HCT116 (cell line): ENCODE results near the gene FHIT. TPM values are rescaled to one million over a fixed set of nuclear protein-coding genes. Genes with fewer than 3 reads are reported as not detected.

ENCODE experiments used
- ATAC-seq: fragments of 200-7000 bp; cut with Tn5 transposase; 2 replicates; pipeline ENCODE4 v1.9.1; 2020; ENCODE audit warnings: mild to moderate bottlenecking, moderate library complexity
- BruUV-seq: library from RNA; stranded (reverse); fragments of 400-500 nt; replicated peaks from 2 replicates; lab custom pipeline; 2021; lab: Mats Ljungman, UMichigan
- CTCF ChIA-PET: fragments of 300-600 bp; sonication (Branson Sonifier 250); formaldehyde crosslinking; loops from one replicate; lab custom pipeline; 2021; ENCODE audit warnings: antibody characterized with exemption; lab: Charles Lee
- POLR2A ChIA-PET: fragments of 300-600, 350-600 bp; sonication (Branson Sonifier 250); formaldehyde crosslinking; loops from one replicate; lab custom pipeline; 2021; ENCODE audit warnings: antibody characterized with exemption; lab: Charles Lee
- RAD21 ChIA-PET, 2 experiments: fragments of 300-600 bp; sonication (Branson Sonifier 250); formaldehyde crosslinking; loops; one replicate each; lab custom pipeline; 2023; ENCODE audit warnings: low total read pairs in 2 of 2; ENCODE audit not compliant: uncharacterized antibody in 2 of 2, unreplicated experiment in 2 of 2, low non-redundant PET in 1 of 2; lab: Charles Lee
- DNase-seq: peaks from one replicate; pipeline ENCODE4 v3.0.0-alpha.2; 2010; ENCODE audit warnings: low read depth, low spot score
- H2AFZ ChIP-seq: fragments of 200-600 bp; shearing (Covaris generic), sonication (generic); 2 replicates; pipeline ENCODE4 v1.6.1; 2017; ENCODE audit warnings: low read depth, mixed run types, mixed read lengths, antibody characterized with exemption, low read length; ENCODE audit not compliant: poor library complexity, severe bottlenecking
- H3K27ac ChIP-seq: 2 replicates; pipeline ENCODE4 v1.5.1; 2012; ENCODE audit warnings: low read depth, low read length
- H3K27me3 ChIP-seq: fragments of 200-600 bp; sonication (generic); 2 replicates; pipeline ENCODE4 v1.6.1; 2016; ENCODE audit warnings: mixed run types, low read length, mixed read lengths; ENCODE audit not compliant: insufficient read depth
- H3K36me3 ChIP-seq, 2 experiments: fragments of 200-500 bp in 1 of 2; fragments of 200-600 bp in 1 of 2; sonication (Bioruptor generic) in 1 of 2; sonication (generic) in 1 of 2; 2 replicates each; pipeline versions ENCODE4 v1.5.1 to v1.6.1; 2014 to 2016; ENCODE audit warnings: low read length in 2 of 2, inconsistent platforms in 1 of 2, mixed read lengths in 1 of 2, mixed run types in 1 of 2; ENCODE audit not compliant: insufficient read depth in 2 of 2, control insufficient read depth in 1 of 2
- H3K4me1 ChIP-seq, 2 experiments: fragments of 200-600 bp in 1 of 2; sonication (generic) in 1 of 2; 2 replicates each; pipeline versions ENCODE4 v1.5.1 to v1.6.1; 2012 to 2017; ENCODE audit warnings: low read length in 2 of 2, inconsistent platforms in 1 of 2, mild to moderate bottlenecking in 1 of 2, mixed read lengths in 1 of 2, mixed run types in 1 of 2, moderate library complexity in 1 of 2; ENCODE audit not compliant: insufficient read depth in 2 of 2, control insufficient read depth in 1 of 2
- H3K4me2 ChIP-seq: fragments of 200-600 bp; sonication (generic); 2 replicates; pipeline ENCODE4 v1.6.1; 2017; ENCODE audit warnings: mixed run types, low read length, mixed read lengths
- H3K4me3 ChIP-seq, 2 experiments: fragments of 200-600 bp in 1 of 2; sonication (generic) in 1 of 2; replicated peaks in 1 of 2; 2 replicates each; pipeline ENCODE4 v1.5.1; 2011 to 2016; ENCODE audit warnings: low read length in 2 of 2, control low read depth in 1 of 2, low read depth in 1 of 2, mild to moderate bottlenecking in 1 of 2, mixed read lengths in 1 of 2, mixed run types in 1 of 2
- H3K79me2 ChIP-seq: fragments of 200-600 bp; sonication (generic); 2 replicates; pipeline ENCODE4 v1.6.1; 2017; ENCODE audit warnings: mild to moderate bottlenecking, mixed run types, low read length, moderate library complexity, mixed read lengths; ENCODE audit not compliant: insufficient read depth
- H3K9ac ChIP-seq: fragments of 200-600 bp; sonication (generic); 2 replicates; pipeline ENCODE4 v1.6.1; 2016; ENCODE audit warnings: low read length, mixed read lengths
- H3K9me2 ChIP-seq: fragments of 200-600 bp; sonication (generic), shearing (Covaris generic); 2 replicates; pipeline ENCODE4 v1.6.1; 2017; ENCODE audit warnings: mixed run types, mild to moderate bottlenecking, moderate library complexity; ENCODE audit not compliant: insufficient read depth
- H3K9me3 ChIP-seq, 2 experiments: fragments of 200-500 bp in 1 of 2; fragments of 200-600 bp in 1 of 2; sonication (Bioruptor generic) in 1 of 2; sonication (generic) in 1 of 2; 2 replicates each; pipeline ENCODE4 v1.6.1; 2014 to 2017; ENCODE audit warnings: low read length in 2 of 2, mixed read lengths in 2 of 2, inconsistent platforms in 1 of 2, low read depth in 1 of 2, mild to moderate bottlenecking in 1 of 2, mixed run types in 1 of 2, moderate library complexity in 1 of 2; ENCODE audit not compliant: control insufficient read depth in 1 of 2, insufficient read depth in 1 of 2
- H4K20me1 ChIP-seq: fragments of 200-600 bp; sonication (generic), shearing (Covaris generic); 2 replicates; pipeline ENCODE4 v1.6.1; 2017; ENCODE audit warnings: mixed run types, mild to moderate bottlenecking, moderate library complexity; ENCODE audit not compliant: insufficient read depth
- CEBPB ChIP-seq: IDR thresholded peaks from 2 replicates; pipeline ENCODE4 v1.6.1; 2012; ENCODE audit warnings: low read depth
- EZH2phosphoT487 ChIP-seq: fragments of 200-600 bp; IDR thresholded peaks from 2 replicates; pipeline ENCODE4 v1.6.1; 2018; ENCODE audit warnings: antibody characterized with exemption, borderline replicate concordance
- POLR2A ChIP-seq: IDR thresholded peaks from 2 replicates; pipeline ENCODE4 v1.7.0; 2011; ENCODE audit warnings: borderline replicate concordance; ENCODE audit not compliant: insufficient read depth, insufficient read length; ENCODE audit errors: extremely low read depth
- SRF ChIP-seq: IDR thresholded peaks from 2 replicates; pipeline ENCODE4 v1.6.1; 2012; ENCODE audit warnings: low read depth
- TCF7L2 ChIP-seq: IDR thresholded peaks from 2 replicates; pipeline ENCODE4 v1.7.0; 2011; ENCODE audit warnings: borderline replicate concordance, inconsistent platforms; ENCODE audit not compliant: insufficient read depth, insufficient read length; ENCODE audit errors: extremely low read depth
- ZBTB33 ChIP-seq: IDR thresholded peaks from 2 replicates; pipeline ENCODE4 v1.6.1; 2011; ENCODE audit warnings: mild to moderate bottlenecking, low read length, moderate library complexity; ENCODE audit not compliant: insufficient replicate concordance; ENCODE audit errors: extremely low read depth
- ZNF274 ChIP-seq: fragments of 200-500 bp; sonication (Bioruptor generic); IDR thresholded peaks from 2 replicates; pipeline ENCODE4 v1.6.1; 2014; ENCODE audit warnings: mild to moderate bottlenecking, low read depth, low read length, inconsistent platforms
- intact Hi-C: fragments of 100-400 bp; cut with micrococcal nuclease; formaldehyde crosslinking; loops from 2 replicates; pipeline ENCODE4 v1.10.0; 2022
- total RNA-seq: library from RNA; stranded (reverse); gene quantifications from one replicate; pipeline ENCODE4 v1.2.1, GENCODE V29; 2021; ENCODE audit not compliant: unreplicated experiment
- TF ChIP-seq, protein P1 (sequence below): IDR thresholded peaks from 2 replicates; pipeline ENCODE4 v1.6.1; 2012; ENCODE audit warnings: low read depth

Gene FHIT
- total RNA-seq, 1 experiment from 2014 or later, result 20.1 TPM

DNA sequence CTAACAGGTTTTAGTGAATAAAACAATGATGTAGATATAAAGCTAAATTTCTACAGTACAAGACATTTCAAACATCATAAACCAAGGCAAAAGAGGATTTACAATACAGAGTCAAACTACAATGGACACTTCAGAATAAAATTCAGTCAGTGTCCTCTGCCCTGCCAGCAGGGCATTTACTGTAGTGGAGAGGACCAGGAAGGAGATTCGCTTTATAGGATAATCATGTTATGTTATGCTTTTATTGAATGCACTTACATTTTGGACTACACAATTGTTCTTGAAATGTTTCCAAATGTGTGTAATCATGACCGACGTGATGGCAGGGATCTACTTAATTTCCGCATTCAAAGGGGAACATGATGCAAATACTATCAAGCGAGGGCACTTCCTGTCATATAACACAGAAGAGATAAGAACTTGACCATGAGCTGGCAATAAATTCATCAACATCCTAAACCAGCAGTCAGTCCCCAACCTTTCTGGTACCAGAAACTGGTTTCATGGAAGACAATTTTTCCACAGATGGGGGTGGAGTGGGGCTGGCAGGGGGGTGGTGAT, 925.6 kb downstream of the FHIT start:
- DNase-seq, result no peak
- no peaks in the 10 kb centered on the region for H3K4me1 ChIP-seq
- TF ChIP-seq POLR2A, result no peak
- no peak for TF ChIP-seq TCF7L2
- no peak for TF ChIP-seq CEBPB
- no peak for TF ChIP-seq EZH2phosphoT487
- no peak for TF ChIP-seq ZNF274
- TF ChIP-seq ZBTB33, result no peak
- no peak for TF ChIP-seq SRF
- TF ChIP-seq, protein P1, sequence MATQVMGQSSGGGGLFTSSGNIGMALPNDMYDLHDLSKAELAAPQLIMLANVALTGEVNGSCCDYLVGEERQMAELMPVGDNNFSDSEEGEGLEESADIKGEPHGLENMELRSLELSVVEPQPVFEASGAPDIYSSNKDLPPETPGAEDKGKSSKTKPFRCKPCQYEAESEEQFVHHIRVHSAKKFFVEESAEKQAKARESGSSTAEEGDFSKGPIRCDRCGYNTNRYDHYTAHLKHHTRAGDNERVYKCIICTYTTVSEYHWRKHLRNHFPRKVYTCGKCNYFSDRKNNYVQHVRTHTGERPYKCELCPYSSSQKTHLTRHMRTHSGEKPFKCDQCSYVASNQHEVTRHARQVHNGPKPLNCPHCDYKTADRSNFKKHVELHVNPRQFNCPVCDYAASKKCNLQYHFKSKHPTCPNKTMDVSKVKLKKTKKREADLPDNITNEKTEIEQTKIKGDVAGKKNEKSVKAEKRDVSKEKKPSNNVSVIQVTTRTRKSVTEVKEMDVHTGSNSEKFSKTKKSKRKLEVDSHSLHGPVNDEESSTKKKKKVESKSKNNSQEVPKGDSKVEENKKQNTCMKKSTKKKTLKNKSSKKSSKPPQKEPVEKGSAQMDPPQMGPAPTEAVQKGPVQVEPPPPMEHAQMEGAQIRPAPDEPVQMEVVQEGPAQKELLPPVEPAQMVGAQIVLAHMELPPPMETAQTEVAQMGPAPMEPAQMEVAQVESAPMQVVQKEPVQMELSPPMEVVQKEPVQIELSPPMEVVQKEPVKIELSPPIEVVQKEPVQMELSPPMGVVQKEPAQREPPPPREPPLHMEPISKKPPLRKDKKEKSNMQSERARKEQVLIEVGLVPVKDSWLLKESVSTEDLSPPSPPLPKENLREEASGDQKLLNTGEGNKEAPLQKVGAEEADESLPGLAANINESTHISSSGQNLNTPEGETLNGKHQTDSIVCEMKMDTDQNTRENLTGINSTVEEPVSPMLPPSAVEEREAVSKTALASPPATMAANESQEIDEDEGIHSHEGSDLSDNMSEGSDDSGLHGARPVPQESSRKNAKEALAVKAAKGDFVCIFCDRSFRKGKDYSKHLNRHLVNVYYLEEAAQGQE, result no peak
- ChIA-PET POLR2A (no interaction called here), CTCF (no interaction called here), RAD21 (no interaction called here)
- H3K27ac ChIP-seq, result no peak overlapping the region
- H3K27me3 ChIP-seq, result no peaks in the 10 kb centered on the region
- no peak for ATAC-seq
- H3K9me2 ChIP-seq, result no peaks in the 10 kb centered on the region
- H3K9me3 ChIP-seq, result no peaks in the 10 kb centered on the region
- H3K79me2 ChIP-seq, result no peaks in the 10 kb centered on the region
- no peak overlapping the region for H3K4me2 ChIP-seq
- no peak overlapping the region for H3K9ac ChIP-seq
- no peak overlapping the region for H3K4me3 ChIP-seq
- no peaks in the 10 kb centered on the region for H3K36me3 ChIP-seq
- intact Hi-C loops, result no loop called here
- no TSS peak for BruUV-seq
- no peak overlapping the region for H2AFZ ChIP-seq
- H4K20me1 ChIP-seq, result no peaks in the 10 kb centered on the region
